Panc1 (cell line): ENCODE data around the gene KMT2A.

Experiments
- POLR2AphosphoS5 ChIP-seq: IDR thresholded peaks from 2 replicates; pipeline ENCODE4 v1.6.1; 2012; ENCODE audit warnings: mild to moderate bottlenecking, low read depth, low read length, moderate library complexity
- SIN3A ChIP-seq: IDR thresholded peaks from 2 replicates; pipeline ENCODE4 v1.6.1; 2012; ENCODE audit warnings: low read depth, mild to moderate bottlenecking, low read length, moderate library complexity, borderline replicate concordance; ENCODE audit not compliant: insufficient read depth
- TCF7L2 ChIP-seq: IDR thresholded peaks from 2 replicates; pipeline ENCODE4 v1.6.1; 2011; ENCODE audit warnings: mild to moderate bottlenecking, low read depth, low read length, inconsistent platforms
- TF ChIP-seq, protein P1 (sequence below): fragments of 450-650 bp; IDR thresholded peaks from 2 replicates; pipeline ENCODE4 v1.5.1; 2017; ENCODE audit warnings: mild to moderate bottlenecking
- TF ChIP-seq, protein P2 (sequence below), 2 experiments: IDR thresholded peaks; 2 replicates each; pipeline ENCODE4 v1.6.1; 2011 to 2012; ENCODE audit warnings: low read depth in 2 of 2, control low read depth in 1 of 2, low read length in 1 of 2, mild to moderate bottlenecking in 1 of 2, moderate library complexity in 1 of 2; ENCODE audit not compliant: insufficient read depth in 1 of 2

DNA sequence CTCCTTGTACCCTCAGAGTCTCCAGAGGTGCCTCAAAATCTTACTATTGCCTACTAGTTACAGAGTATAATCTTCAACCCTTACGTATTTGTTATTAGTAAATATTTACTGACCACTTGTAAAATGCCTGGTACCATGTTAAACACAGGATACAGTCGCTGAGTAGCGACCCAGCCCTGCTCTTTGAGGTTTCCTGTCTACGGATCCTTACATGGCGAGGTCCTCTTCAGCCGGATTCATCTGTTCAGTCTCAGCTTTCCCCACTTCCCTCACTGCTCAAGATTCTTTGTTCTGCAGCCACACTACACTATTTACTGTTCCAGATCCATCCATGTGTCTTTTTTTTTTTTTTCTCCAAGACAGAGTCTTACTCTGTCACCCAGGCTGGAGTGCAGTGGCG, 77.8 kb downstream of the KMT2A start:
- no peak for TF ChIP-seq SIN3A
- TF ChIP-seq, protein P1, sequence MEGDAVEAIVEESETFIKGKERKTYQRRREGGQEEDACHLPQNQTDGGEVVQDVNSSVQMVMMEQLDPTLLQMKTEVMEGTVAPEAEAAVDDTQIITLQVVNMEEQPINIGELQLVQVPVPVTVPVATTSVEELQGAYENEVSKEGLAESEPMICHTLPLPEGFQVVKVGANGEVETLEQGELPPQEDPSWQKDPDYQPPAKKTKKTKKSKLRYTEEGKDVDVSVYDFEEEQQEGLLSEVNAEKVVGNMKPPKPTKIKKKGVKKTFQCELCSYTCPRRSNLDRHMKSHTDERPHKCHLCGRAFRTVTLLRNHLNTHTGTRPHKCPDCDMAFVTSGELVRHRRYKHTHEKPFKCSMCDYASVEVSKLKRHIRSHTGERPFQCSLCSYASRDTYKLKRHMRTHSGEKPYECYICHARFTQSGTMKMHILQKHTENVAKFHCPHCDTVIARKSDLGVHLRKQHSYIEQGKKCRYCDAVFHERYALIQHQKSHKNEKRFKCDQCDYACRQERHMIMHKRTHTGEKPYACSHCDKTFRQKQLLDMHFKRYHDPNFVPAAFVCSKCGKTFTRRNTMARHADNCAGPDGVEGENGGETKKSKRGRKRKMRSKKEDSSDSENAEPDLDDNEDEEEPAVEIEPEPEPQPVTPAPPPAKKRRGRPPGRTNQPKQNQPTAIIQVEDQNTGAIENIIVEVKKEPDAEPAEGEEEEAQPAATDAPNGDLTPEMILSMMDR, result no peak
- TF ChIP-seq, protein P2, sequence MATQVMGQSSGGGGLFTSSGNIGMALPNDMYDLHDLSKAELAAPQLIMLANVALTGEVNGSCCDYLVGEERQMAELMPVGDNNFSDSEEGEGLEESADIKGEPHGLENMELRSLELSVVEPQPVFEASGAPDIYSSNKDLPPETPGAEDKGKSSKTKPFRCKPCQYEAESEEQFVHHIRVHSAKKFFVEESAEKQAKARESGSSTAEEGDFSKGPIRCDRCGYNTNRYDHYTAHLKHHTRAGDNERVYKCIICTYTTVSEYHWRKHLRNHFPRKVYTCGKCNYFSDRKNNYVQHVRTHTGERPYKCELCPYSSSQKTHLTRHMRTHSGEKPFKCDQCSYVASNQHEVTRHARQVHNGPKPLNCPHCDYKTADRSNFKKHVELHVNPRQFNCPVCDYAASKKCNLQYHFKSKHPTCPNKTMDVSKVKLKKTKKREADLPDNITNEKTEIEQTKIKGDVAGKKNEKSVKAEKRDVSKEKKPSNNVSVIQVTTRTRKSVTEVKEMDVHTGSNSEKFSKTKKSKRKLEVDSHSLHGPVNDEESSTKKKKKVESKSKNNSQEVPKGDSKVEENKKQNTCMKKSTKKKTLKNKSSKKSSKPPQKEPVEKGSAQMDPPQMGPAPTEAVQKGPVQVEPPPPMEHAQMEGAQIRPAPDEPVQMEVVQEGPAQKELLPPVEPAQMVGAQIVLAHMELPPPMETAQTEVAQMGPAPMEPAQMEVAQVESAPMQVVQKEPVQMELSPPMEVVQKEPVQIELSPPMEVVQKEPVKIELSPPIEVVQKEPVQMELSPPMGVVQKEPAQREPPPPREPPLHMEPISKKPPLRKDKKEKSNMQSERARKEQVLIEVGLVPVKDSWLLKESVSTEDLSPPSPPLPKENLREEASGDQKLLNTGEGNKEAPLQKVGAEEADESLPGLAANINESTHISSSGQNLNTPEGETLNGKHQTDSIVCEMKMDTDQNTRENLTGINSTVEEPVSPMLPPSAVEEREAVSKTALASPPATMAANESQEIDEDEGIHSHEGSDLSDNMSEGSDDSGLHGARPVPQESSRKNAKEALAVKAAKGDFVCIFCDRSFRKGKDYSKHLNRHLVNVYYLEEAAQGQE (IDR thresholded peaks at IDR 0.05; ENCODE audit: insufficient read depth in 1 of 2, low read depth in 2 of 2, low read length in 1 of 2), result no peak
- no peak for TF ChIP-seq TCF7L2
- no peak for TF ChIP-seq POLR2AphosphoS5
